Natural killer cell (primary cell): Measurements from ENCODE around the gene METAP1D. TPM values are rescaled to one million over a fixed set of nuclear protein-coding genes. Genes with fewer than 3 reads are reported as not detected.

Source experiments
- ATAC-seq, 3 donors: fragments of 150-1000 bp in 2 of 3; fragments of 200-7000 bp in 1 of 3; cut with Tn5 transposase; 1 replicate in 1 of 3; 2 replicates in 2 of 3; pipeline ENCODE4 v1.10.0; 2021; ENCODE audit warnings: mild to moderate bottlenecking in 2 of 3, moderate library complexity in 2 of 3
- DNase-seq, 2 donors: peaks; one replicate each; pipeline versions ENCODE4 v3.0.0 to v3.0.0-alpha.2; 2013 to 2021; ENCODE audit warnings: mixed read lengths in 1 of 2
- H3K27ac ChIP-seq: one replicate; pipeline ENCODE4 v1.5.1; 2013; ENCODE audit warnings: mild to moderate bottlenecking, low read length
- H3K27me3 ChIP-seq: one replicate; pipeline ENCODE4 v1.6.1; 2013; ENCODE audit warnings: low read length; ENCODE audit not compliant: control insufficient read depth, insufficient read depth
- H3K36me3 ChIP-seq: one replicate; pipeline ENCODE4 v1.6.1; 2013; ENCODE audit warnings: low read length; ENCODE audit not compliant: control insufficient read depth, insufficient read depth
- H3K4me1 ChIP-seq: one replicate; pipeline ENCODE4 v1.6.1; 2013; ENCODE audit warnings: low read length; ENCODE audit not compliant: control insufficient read depth, insufficient read depth
- H3K4me3 ChIP-seq: one replicate; pipeline ENCODE4 v1.5.1; 2013; ENCODE audit warnings: low read length
- H3K9me3 ChIP-seq: one replicate; pipeline ENCODE4 v1.6.1; 2013; ENCODE audit warnings: low read length; ENCODE audit not compliant: control insufficient read depth, insufficient read depth
- H3K27ac Mint-ChIP-seq, 2 donors: one replicate each; pipeline ENCODE4 v1.8.0; 2022; ENCODE audit warnings: mild to moderate bottlenecking in 2 of 2, mixed read lengths in 2 of 2, moderate library complexity in 1 of 2
- H3K27me3 Mint-ChIP-seq, 2 donors: one replicate each; pipeline ENCODE4 v1.8.0; 2022; ENCODE audit warnings: low read depth in 2 of 2, mixed read lengths in 2 of 2
- H3K36me3 Mint-ChIP-seq: one replicate; pipeline ENCODE4 v1.8.0; 2022; ENCODE audit warnings: mixed read lengths
- H3K4me1 Mint-ChIP-seq, 2 donors: one replicate each; pipeline ENCODE4 v1.8.0; 2022; ENCODE audit warnings: mixed read lengths in 2 of 2
- H3K4me3 Mint-ChIP-seq: one replicate; pipeline ENCODE4 v1.8.0; 2022; ENCODE audit warnings: mild to moderate bottlenecking, moderate library complexity, mixed read lengths
- H3K9me3 Mint-ChIP-seq, 2 donors: one replicate each; pipeline ENCODE4 v1.8.0; 2022; ENCODE audit warnings: mixed read lengths in 2 of 2
- CTCF ChIP-seq: fragments of 200-600 bp; IDR thresholded peaks from one replicate; pipeline ENCODE4 v1.8.0; 2022; ENCODE audit warnings: antibody characterized with exemption
- WGBS: methylation state at CpG from one replicate; pipeline ENCODE4 v1.1.7; 2013; ENCODE audit warnings: missing lambda C conversion rate; ENCODE audit not compliant: insufficient coverage; 5-methylcytosine and 5-hydroxymethylcytosine counted together
- intact Hi-C: fragments of 100-400 bp; cut with micrococcal nuclease; formaldehyde crosslinking; loops from one replicate; pipeline ENCODE4 v1.14.2; 2022
- total RNA-seq, 4 donors: library from RNA; stranded (reverse); fragments of 120-200 nt in 1 of 4; gene quantifications; one replicate each; pipeline versions ENCODE4 v1.2.3 to v1.2.4, GENCODE V29; 2013 to 2022

Gene METAP1D
- total RNA-seq, 3 donors from 2014 or later (not counting 1 experiment from before 2014, with no cell fraction given): 2.8 to 3.4 (median 3.2) TPM

DNA sequence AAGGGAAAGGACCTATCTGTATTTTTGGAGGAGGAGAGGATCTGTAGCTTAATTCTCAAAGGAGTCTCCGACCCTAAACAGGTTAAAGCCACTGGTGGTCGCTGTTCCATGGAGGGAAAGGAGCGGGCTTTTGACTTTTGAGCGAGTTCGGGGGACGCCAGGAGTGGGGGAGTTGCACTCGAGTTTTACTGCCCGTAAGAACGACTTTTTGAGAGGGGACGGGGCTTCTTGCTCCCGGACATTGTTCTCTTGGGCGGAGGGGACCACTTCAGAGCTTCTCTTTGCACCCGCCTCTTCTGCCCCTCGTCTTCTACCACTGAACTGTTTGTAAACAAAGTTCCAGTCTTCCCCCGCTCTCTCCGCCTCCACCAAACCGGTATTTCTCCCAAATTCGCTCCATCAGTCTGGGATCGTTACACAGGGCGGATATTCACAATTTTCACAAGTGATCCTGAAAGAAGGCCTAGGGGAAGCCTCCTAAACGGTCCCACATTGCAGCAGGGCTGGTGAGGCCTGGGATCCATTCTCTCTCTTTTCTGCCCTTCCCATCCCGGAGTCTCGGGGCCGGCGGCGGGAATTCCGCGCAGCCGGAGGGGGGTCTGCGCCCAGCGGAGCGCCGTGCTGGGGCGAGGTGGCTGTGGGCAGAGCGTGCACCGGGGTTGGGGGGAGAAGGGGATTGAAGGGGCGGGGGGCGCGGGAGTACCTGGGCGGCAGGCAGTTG lies 96.3 kb downstream of the METAP1D start:
- WGBS: 6% methylated on average over 38 of the region's 40 CpGs
- H3K4me3 Mint-ChIP-seq: peak overlapping the region; percentile 78
- no peak for TF ChIP-seq CTCF
- ATAC-seq: no peak
- peaks cover 6% of the 10 kb centered on the region for H3K9me3 ChIP-seq
- peaks cover 63% of the 10 kb centered on the region for H3K4me1 ChIP-seq
- H3K4me3 ChIP-seq: no peak overlapping the region
- no peaks in the 10 kb centered on the region for H3K9me3 Mint-ChIP-seq
- H3K36me3 Mint-ChIP-seq: no peaks in the 10 kb centered on the region
- H3K27ac Mint-ChIP-seq: peak overlapping the region; percentile 68 to 84
- no peak for DNase-seq
- intact Hi-C loops: loop anchor here (2.0 kb wide), 1 partner anchor 409 kb away; the partner anchor contains the start of gene DYNC1I2
- H3K27me3 Mint-ChIP-seq: peaks cover 59 to 61% of the 10 kb centered on the region in 2 donors
- peaks cover 92% of the 10 kb centered on the region for H3K27me3 ChIP-seq
- H3K36me3 ChIP-seq: no peaks in the 10 kb centered on the region
- H3K4me1 Mint-ChIP-seq: peaks cover 42 to 54% of the 10 kb centered on the region in 2 donors
- H3K27ac ChIP-seq: no peak overlapping the region

DNA sequence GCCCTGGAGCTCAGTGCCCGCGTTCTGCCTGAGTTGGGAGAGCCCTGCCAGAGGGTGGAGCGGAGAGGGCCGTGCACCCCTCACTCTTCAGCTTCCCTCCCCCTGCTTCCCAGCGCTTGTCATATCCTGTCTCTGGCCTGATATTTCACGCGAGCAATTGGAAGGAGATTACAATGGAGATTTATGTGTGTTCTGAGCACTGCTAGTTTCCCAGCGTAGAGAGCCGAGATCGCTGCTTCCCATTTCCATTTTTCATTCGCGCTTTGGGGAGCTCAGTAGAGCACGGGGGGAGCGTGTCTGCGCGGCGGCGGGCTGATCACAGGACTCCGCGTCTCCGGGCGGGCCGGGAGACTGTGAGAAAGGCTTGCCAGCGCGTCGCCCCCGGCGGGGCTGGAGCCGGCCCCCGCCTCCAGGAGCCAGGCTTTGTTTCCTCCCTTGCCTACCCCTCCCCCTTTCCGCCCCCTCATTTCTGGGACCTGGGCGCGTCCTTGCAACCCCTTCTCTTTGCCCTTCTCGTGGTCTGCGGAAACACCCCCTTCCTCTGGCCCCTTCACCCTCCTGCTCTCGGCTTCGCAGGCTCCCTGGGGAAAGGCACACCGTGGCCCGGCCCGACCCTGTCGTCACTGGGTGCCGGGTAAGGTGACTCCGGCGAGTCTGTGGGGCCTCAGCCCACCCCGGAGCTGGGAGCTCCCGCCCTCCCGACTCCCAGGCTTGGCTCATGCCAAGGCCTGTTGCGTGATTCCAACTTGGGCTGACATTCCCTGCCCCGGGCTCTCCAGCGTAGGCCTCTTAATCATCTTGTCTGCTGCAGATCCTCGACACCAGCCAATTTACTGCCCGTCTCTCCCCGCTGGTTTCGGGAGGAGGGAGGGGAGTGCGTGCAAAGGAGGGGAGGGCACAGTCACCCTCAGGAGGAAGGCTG lies 97.1 kb downstream of the METAP1D start:
- Histone ChIP-seq H3K36me3 (no peaks in the 10 kb centered on the region), H3K4me1 (peaks cover 71% of the 10 kb centered on the region), H3K9me3 (peaks cover 6% of the 10 kb centered on the region), H3K27ac (no peak overlapping the region), H3K27me3 (peaks cover 94% of the 10 kb centered on the region), H3K4me3 (no peak overlapping the region)
- no peaks in the 10 kb centered on the region for H3K9me3 Mint-ChIP-seq
- ATAC-seq (no peak), DNase-seq (peak in 1 of 2 donors; percentile 53)
- H3K27me3 Mint-ChIP-seq: peaks cover 59 to 63% of the 10 kb centered on the region in 2 donors
- H3K36me3 Mint-ChIP-seq: no peaks in the 10 kb centered on the region
- H3K4me3 Mint-ChIP-seq: peak overlapping the region; percentile 73
- 5% methylated on average over 54 of the region's 55 CpGs for WGBS
- intact Hi-C loops: no loop called here
- H3K27ac Mint-ChIP-seq: peak overlapping the region; percentile 46 to 84
- H3K4me1 Mint-ChIP-seq: peaks cover 47 to 62% of the 10 kb centered on the region in 2 donors
- no peak for TF ChIP-seq CTCF

- Histone ChIP-seq H3K27ac (no peak overlapping the region), H3K27me3 (peaks cover 91% of the 10 kb centered on the region), H3K4me3 (no peak overlapping the region), H3K4me1 (peaks cover 79% of the 10 kb centered on the region), H3K36me3 (no peaks in the 10 kb centered on the region), H3K9me3 (peaks cover 6% of the 10 kb centered on the region)
- H3K36me3 Mint-ChIP-seq: no peaks in the 10 kb centered on the region
- TF ChIP-seq CTCF: no peak
- peak in 1 of 2 donors; percentile 53 for DNase-seq
- peak overlapping the region; percentile 13 for H3K4me3 Mint-ChIP-seq
- H3K9me3 Mint-ChIP-seq: no peaks in the 10 kb centered on the region
- no peak for ATAC-seq
- no peak overlapping the region for H3K27ac Mint-ChIP-seq
- H3K27me3 Mint-ChIP-seq: peaks cover 56 to 63% of the 10 kb centered on the region in 2 donors
- WGBS: 38% methylated on average over 9 of the region's 9 CpGs
- intact Hi-C loops: no loop called here
- H3K4me1 Mint-ChIP-seq: peaks cover 54 to 69% of the 10 kb centered on the region in 2 donors
Measured at GRCh38 chr2:172097557-172098131, 97.9 kb downstream of the METAP1D start.
